ENCODE measurements around the gene ADGRE1.

GRCh38 chr19:6935069-6935468 lies 47.7 kb downstream of the ADGRE1 start:
- TF ChIP-seq ZNF70 (CRISPR knock-in tag; IDR thresholded peaks at IDR 0.05) (no peak), ZFP3 (CRISPR knock-in tag; IDR thresholded peaks at IDR 0.05) (no peak), PATZ1 (CRISPR knock-in tag; IDR thresholded peaks at IDR 0.05; ENCODE audit: borderline replicate concordance) (no peak), ZNF565 (CRISPR knock-in tag; conservative IDR thresholded peaks at IDR 0.05; ENCODE audit: low read depth) (no peak), RARB (CRISPR knock-in tag; IDR thresholded peaks at IDR 0.05) (no peak), GLIS3 (CRISPR knock-in tag; IDR thresholded peaks at IDR 0.05) (no peak), OSR1 (CRISPR knock-in tag; IDR thresholded peaks at IDR 0.05) (no peak), TSHZ2 (CRISPR knock-in tag; IDR thresholded peaks at IDR 0.05) (no peak), ZFP30 (CRISPR knock-in tag; IDR thresholded peaks at IDR 0.05) (no peak)

Data from SK-N-SH treated with all-trans-retinoic acid at 6 μM for 48 hours (cell line).